Measurements from ENCODE around the gene GUCD1. TPM values are rescaled to one million over a fixed set of nuclear protein-coding genes. Genes with fewer than 3 reads are reported as not detected.

The GUCD1 gene
- total and polyA plus RNA-seq, 2 experiments from 2014 or later = 37.2 to 125 TPM

DNA sequence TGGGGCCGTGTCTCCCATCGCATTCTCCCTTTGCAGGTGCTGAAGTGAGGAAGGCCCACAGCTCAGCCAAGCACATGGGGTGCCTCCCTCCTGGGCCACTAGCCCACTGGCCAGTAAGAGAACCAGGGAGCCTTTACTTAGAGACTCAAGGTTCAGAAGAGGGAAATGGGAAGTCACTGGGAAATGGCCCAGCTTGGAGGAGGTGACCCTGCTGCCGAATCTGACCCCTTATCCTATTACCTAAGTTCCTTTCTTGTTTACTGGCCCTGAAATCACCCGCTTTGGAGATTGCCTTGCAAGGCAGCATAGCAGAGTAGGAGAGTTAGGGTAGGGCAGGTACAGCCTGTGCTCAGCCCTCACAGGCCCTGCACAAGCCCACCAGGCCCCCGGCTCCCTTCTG, 35.4 kb downstream of the GUCD1 start:
- in situ Hi-C loops (cut with MboI) = loop anchor here (10.0 kb wide), 1 partner anchor 195 kb away; no protein-coding TSS in a partner anchor
- Histone ChIP-seq H3K36me3 (ENCODE audit: low read depth) (no peaks in the 10 kb centered on the region), H3K4me2 (ENCODE audit: unreplicated experiment) (no peak overlapping the region), H3K27me3 (replicated peaks; ENCODE audit: insufficient read depth) (peaks cover 7% of the 10 kb centered on the region; the same call in 1 of the 2 replicates), H3K9me3 (ENCODE audit: low read depth) (no peaks in the 10 kb centered on the region), H4K20me1 (ENCODE audit: insufficient read depth) (no peaks in the 10 kb centered on the region), H2AFZ (no peak overlapping the region), H3K27ac (no peak overlapping the region), H3K79me2 (ENCODE audit: insufficient read depth) (no peaks in the 10 kb centered on the region), H3F3A (ENCODE audit: insufficient read depth) (peaks cover 19% of the 10 kb centered on the region), H3K4me3 (no peak overlapping the region), H3K9me2 (ENCODE audit: insufficient read depth) (no peaks in the 10 kb centered on the region), H3K4me1 (ENCODE audit: insufficient read depth) (peaks cover 16% of the 10 kb centered on the region), H3K9ac (no peak overlapping the region)
- no peak for DNase-seq
- TF ChIP-seq EZH2 (IDR thresholded peaks at IDR 0.05; ENCODE audit: insufficient read depth, poor library complexity, severe bottlenecking) = no peak
- TF ChIP-seq EZH2phosphoT487 (IDR thresholded peaks at IDR 0.05; ENCODE audit: insufficient read depth, low read depth) = no peak
- 79 to 83% methylated on average over 5 of the region's 5 CpGs for WGBS, 2 experiments (ENCODE audit: low coverage in 1 of 2, low lambda C conversion rate in 2 of 2, missing lambda C conversion rate in 2 of 2)

DNA sequence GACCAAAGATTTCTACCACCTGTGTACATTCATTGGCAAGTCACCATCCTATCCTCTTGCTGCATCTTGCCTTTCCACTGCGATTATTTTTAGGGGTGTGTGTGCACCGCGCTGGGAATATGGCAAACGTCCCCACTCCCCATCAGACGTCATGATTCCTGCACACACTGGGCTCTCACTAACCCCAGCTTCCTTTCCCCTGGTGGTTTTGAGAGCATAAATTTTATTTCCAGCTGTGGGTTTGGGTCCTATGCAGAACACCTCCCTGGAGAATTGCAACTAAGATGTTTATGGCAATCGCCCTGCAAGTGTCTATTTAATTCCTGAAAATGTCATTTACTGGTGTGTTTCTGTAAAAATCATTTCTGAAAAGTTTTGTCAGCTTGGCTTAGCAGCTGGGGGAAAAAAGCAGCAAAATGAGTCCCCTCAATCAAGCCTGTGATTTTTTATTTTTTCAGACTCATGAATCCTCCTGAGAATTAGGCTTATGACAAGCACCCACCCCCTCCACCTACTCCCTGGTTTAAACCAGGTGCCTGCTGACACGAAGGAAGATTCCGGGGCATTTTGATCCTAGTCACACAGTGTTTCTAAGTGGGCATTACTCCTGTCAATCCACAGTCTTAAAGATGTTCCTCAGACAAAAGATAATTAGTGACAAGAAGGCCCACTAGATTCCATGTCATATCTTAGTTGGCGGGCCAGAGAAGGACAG, 36.0 kb downstream of the GUCD1 start:
- no peak overlapping the region for H3K9ac ChIP-seq
- H3K9me2 ChIP-seq (ENCODE audit: insufficient read depth) = no peaks in the 10 kb centered on the region
- no peaks in the 10 kb centered on the region for H3K79me2 ChIP-seq (ENCODE audit: insufficient read depth)
- peaks cover 10% of the 10 kb centered on the region for H3K4me1 ChIP-seq (ENCODE audit: insufficient read depth)
- peaks cover 19% of the 10 kb centered on the region for H3F3A ChIP-seq (ENCODE audit: insufficient read depth)
- H4K20me1 ChIP-seq (ENCODE audit: insufficient read depth) = no peaks in the 10 kb centered on the region
- no peak overlapping the region for H3K27ac ChIP-seq
- TF ChIP-seq EZH2phosphoT487 (IDR thresholded peaks at IDR 0.05; ENCODE audit: insufficient read depth, low read depth) (no peak), EZH2 (IDR thresholded peaks at IDR 0.05; ENCODE audit: insufficient read depth, poor library complexity, severe bottlenecking) (no peak)
- H3K4me2 ChIP-seq (ENCODE audit: unreplicated experiment) = no peak overlapping the region
- H2AFZ ChIP-seq = no peak overlapping the region
- in situ Hi-C loops (cut with MboI) = loop anchor here (10.0 kb wide), 1 partner anchor 194 kb away; no protein-coding TSS in a partner anchor
- DNase-seq = no peak
- WGBS, 2 experiments (ENCODE audit: low coverage in 1 of 2, low lambda C conversion rate in 2 of 2, missing lambda C conversion rate in 2 of 2) = 76 to 81% methylated on average over 9 of the region's 9 CpGs
- H3K9me3 ChIP-seq (ENCODE audit: low read depth) = no peaks in the 10 kb centered on the region
- no peaks in the 10 kb centered on the region for H3K36me3 ChIP-seq (ENCODE audit: low read depth)
- peaks cover 11% of the 10 kb centered on the region; the same call in 1 of the 2 replicates for H3K27me3 ChIP-seq (replicated peaks; ENCODE audit: insufficient read depth)
- no peak overlapping the region for H3K4me3 ChIP-seq

DNA sequence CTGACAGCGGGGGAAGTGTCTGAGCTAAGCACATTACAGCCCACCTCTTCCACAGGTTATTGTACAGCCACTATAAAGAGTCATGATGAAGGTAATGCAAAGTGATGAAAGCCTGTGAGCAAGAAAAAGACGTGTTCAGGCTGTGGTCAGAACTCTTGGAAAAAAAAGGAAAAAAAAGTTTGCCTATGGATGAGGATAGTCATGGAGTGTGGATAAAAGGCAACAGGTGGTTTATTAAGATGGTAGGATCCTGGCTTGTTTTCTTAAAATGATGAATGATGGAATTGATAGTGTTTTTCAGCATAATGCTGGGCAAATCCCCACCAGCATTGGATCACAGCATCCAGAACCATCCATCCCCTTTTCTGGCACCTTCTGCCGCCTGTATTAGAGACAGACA, 36.7 kb downstream of the GUCD1 start:
- TF ChIP-seq EZH2phosphoT487 (IDR thresholded peaks at IDR 0.05; ENCODE audit: insufficient read depth, low read depth) (no peak), EZH2 (IDR thresholded peaks at IDR 0.05; ENCODE audit: insufficient read depth, poor library complexity, severe bottlenecking) (no peak)
- in situ Hi-C loops (cut with MboI) = loop anchor here (10.0 kb wide), 1 partner anchor 193 kb away; no protein-coding TSS in a partner anchor

DNA sequence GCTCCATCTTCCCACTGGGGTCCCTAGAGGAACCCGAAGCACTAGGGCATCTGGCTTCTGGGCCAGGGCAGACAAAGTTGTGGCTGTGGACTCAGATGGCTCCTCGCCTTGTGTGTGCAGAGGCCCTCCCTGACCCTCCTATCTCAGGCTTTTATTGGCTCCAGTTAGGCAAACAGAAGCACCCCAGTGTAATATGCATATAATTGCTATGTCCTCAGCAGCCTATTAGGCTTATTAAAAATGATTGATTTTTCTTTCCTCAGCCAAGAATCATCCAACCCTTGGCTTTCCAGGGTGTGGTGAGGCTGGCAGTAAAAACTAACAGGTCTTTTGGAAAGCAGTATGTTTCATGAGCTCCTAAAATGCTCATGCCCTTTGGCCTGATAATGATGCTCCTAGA, 37.5 kb downstream of the GUCD1 start:
- no peaks in the 10 kb centered on the region for H3K79me2 ChIP-seq (ENCODE audit: insufficient read depth)
- H3K4me2 ChIP-seq (ENCODE audit: unreplicated experiment) = no peak overlapping the region
- no peaks in the 10 kb centered on the region for H4K20me1 ChIP-seq (ENCODE audit: insufficient read depth)
- H3K36me3 ChIP-seq (ENCODE audit: low read depth) = no peaks in the 10 kb centered on the region
- no peak overlapping the region for H3K9ac ChIP-seq
- no peaks in the 10 kb centered on the region for H3K9me2 ChIP-seq (ENCODE audit: insufficient read depth)
- no peak overlapping the region for H3K4me3 ChIP-seq
- H3F3A ChIP-seq (ENCODE audit: insufficient read depth) = peaks cover 14% of the 10 kb centered on the region
- peaks cover 5% of the 10 kb centered on the region for H3K4me1 ChIP-seq (ENCODE audit: insufficient read depth)
- DNase-seq = no peak
- no peaks in the 10 kb centered on the region for H3K9me3 ChIP-seq (ENCODE audit: low read depth)
- no peak overlapping the region for H2AFZ ChIP-seq
- TF ChIP-seq EZH2 (IDR thresholded peaks at IDR 0.05; ENCODE audit: insufficient read depth, poor library complexity, severe bottlenecking) (no peak), EZH2phosphoT487 (IDR thresholded peaks at IDR 0.05; ENCODE audit: insufficient read depth, low read depth) (no peak)
- H3K27ac ChIP-seq = no peak overlapping the region
- peaks cover 15% of the 10 kb centered on the region; the same call in 1 of the 2 replicates for H3K27me3 ChIP-seq (replicated peaks; ENCODE audit: insufficient read depth)
- WGBS, 2 experiments (ENCODE audit: low coverage in 1 of 2, low lambda C conversion rate in 2 of 2, missing lambda C conversion rate in 2 of 2) = 88 to 97% methylated on average over 2 of the region's 2 CpGs
- in situ Hi-C loops (cut with MboI) = loop anchor here (10.0 kb wide), 1 partner anchor 193 kb away; no protein-coding TSS in a partner anchor

More for the DNA sequence above, 36.7 kb downstream of the GUCD1 start:
- no peak for DNase-seq
- Histone ChIP-seq H3F3A (ENCODE audit: insufficient read depth) (peaks cover 14% of the 10 kb centered on the region), H3K9ac (no peak overlapping the region), H3K4me1 (ENCODE audit: insufficient read depth) (peaks cover 5% of the 10 kb centered on the region), H3K27me3 (replicated peaks; ENCODE audit: insufficient read depth) (peaks cover 14% of the 10 kb centered on the region; the same call in 1 of the 2 replicates), H3K4me2 (ENCODE audit: unreplicated experiment) (no peak overlapping the region), H4K20me1 (ENCODE audit: insufficient read depth) (no peaks in the 10 kb centered on the region), H3K27ac (no peak overlapping the region), H3K9me2 (ENCODE audit: insufficient read depth) (no peaks in the 10 kb centered on the region), H3K4me3 (no peak overlapping the region), H3K79me2 (ENCODE audit: insufficient read depth) (no peaks in the 10 kb centered on the region), H3K9me3 (ENCODE audit: low read depth) (no peaks in the 10 kb centered on the region), H2AFZ (no peak overlapping the region), H3K36me3 (ENCODE audit: low read depth) (no peaks in the 10 kb centered on the region)
- 82 to 86% methylated on average over 3 of the region's 3 CpGs for WGBS, 2 experiments (ENCODE audit: low coverage in 1 of 2, low lambda C conversion rate in 2 of 2, missing lambda C conversion rate in 2 of 2)

All from GM23248 (cell line).